GM19467 (cell line): ENCODE measurements around the gene FCRLB.
"Not testable (repeated sequence)": the region's sequence is repeated elsewhere in the genome, so short reads cannot be mapped to it uniquely, and the experiment has no call there.

Experiments
- ATAC-seq: cut with Tn5 transposase; IDR thresholded peaks from one replicate; pipeline ENCODE4 v1.9.1; 2021; ENCODE audit warnings: mild to moderate bottlenecking, moderate library complexity; ENCODE audit not compliant: unreplicated experiment

FCRLB gene, protein sequence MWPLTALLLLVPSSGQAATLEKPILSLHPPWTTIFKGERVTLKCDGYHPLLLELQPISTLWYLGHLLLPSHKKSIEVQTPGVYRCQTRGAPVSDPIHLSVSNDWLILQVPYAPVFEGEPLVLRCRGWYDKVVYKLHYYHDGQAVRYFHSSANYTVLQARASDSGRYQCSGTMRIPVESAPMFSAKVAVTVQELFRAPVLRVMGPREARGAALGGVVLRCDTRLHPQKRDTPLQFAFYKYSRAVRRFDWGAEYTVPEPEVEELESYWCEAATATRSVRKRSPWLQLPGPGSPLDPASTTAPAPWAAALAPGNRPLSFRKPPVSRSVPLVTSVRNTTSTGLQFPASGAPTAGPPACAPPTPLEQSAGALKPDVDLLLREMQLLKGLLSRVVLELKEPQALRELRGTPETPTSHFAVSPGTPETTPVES

DNA sequence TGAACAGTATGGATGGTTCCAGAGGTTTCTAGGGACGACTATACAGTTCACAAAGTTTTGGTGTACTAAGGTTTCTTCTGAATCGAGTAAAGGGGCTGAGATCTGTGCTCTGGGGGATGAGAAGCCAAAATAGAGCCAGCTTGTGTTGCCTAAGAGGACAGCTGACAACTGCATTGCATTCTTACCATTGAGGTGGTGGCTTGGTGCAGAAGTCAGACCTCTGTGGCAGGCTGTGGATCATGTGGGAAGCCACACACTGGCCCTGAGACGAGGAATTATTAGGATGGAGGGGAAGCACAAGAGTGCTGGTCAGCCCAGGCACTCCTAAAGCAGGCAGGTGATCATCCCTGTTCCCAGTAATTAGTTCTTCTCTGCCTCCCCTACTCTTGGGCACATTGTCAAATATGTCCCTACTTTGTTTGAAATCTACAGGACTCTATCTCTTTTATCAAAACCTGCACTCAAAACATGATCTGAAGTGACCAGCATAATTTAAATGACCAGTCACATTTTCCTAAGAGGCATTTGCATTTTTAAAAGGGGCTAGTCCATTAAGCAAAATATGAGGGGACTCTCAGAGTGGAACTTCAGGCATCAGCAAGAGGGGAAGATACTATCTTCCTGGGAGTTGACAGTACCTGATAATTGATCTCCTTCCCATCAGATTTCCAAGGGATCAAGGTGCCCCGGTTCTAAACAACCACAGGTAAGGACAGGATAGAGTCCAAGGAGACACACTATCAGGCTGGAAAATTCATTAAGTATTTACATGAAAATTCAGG is at the start of gene FCRLB:
FCRLB (plus strand) TSS at position 589 of the 782 bp plus-strand sequence. CDS start 1,129 bp downstream, outside the sequence.
- ATAC-seq, result no peak

DNA sequence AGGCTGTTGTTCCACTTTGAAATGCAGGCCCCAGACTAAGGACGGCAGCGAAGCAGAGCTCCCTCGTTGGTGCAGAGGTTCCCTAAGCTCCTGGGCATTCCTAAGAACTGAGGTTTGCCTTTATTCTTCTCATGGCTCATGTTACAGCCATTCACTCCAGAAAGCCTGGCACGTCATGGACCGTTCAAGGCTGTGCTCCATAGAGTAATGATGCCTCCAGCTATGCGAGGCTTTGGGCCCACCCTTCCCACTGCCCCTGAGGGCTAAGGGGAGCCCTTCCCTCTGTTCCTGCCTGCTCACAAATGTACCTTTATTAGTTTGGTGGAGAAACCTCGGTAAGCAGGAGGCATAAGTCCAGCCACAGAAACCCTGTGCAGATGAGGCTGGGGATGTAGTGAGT is 47.9 kb upstream of the FCRLB start:
- not testable (repeated sequence) for ATAC-seq

DNA sequence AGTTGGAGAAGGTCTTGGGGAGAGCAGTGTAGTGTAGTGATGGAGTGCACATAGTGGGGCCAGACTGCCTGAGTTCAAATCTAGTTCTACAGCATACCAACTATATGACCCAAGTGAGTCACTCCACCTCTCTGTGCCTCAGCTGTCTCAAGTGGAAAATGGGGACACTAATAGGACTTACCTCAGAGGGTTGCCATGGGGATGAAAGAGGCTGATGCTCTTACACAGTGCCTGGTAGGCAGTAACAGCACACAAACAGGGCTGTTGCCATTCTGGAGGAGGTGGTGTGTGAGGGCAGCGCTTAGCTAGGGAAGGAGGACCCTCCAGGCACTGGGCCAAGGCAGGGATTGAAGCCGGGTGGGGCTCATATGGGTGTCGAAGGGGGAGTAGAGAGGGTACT is 46.9 kb upstream of the FCRLB start:
- not testable (repeated sequence) for ATAC-seq

DNA sequence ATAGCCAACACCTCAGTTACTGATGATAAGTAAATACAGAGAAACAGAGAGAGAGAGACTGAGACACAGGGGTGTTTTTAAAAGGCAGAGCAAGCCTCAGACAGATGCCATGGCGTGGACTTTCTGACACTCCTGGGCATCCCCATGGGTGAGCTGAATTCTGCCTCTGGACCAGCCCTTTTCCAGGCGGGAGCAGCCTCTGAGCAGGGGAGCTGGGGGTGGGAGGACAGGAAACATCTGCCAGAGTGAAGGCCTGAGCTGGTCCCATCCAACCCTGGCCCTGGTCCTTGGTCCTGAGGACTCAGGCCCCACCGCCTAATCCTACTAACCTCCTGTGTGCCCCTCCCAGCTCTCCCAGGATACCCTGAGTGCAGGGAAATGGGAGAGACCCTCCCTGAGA is 46.4 kb upstream of the FCRLB start:
- ATAC-seq, result not testable (repeated sequence)

DNA sequence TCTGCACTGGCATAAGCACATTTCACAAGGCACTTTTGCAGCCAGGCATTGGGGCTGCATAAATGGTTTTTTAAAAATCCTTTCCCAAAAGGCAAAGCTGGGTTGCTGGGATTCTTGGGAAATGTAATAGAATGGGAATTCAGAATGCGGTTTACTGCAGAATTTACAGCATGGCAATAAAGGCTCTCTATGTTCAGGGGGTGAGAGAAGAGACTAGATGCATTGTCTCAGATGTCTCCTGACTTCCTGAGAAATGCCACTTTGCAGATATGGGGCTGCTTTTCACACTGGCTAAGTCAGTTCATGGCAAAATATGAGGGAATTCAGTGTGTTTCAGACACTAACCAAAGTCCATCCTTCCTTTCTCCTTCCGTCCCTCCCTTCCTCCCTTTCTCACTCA is 44.9 kb upstream of the FCRLB start:
- no peak for ATAC-seq

DNA sequence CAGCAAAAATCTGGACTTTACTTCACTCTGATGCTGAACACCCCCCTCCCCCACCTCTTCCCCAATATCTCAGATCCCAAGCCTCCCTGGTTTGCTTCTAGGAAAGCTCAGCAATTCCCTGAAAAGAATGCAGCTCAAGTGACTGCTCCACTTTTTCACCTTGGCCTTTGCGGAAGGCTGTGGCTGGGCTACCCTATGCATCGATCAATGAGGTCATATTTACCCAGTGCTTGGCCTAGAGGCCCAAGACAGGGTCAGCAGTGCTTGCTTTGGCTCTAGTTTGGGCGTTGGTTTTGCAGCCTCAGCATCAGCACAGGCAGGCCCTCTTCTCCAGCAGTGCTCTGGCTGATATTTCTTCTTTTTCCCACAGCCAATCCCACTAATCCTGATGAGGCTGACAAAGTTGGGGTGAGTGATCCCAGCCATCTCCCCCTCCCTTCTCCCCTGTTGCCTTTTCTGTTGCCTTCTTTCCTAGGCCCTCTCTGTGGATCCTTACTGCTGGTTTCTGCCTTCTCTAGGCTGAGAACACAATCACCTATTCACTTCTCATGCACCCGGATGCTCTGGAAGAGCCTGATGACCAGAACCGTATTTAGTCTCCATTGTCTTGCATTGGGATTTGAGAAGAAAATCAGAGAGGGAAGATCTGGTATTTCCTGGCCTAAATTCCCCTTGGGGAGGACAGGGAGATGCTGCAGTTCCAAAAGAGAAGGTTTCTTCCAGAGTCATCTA is 44.2 kb upstream of the FCRLB start:
- no peak for ATAC-seq

DNA sequence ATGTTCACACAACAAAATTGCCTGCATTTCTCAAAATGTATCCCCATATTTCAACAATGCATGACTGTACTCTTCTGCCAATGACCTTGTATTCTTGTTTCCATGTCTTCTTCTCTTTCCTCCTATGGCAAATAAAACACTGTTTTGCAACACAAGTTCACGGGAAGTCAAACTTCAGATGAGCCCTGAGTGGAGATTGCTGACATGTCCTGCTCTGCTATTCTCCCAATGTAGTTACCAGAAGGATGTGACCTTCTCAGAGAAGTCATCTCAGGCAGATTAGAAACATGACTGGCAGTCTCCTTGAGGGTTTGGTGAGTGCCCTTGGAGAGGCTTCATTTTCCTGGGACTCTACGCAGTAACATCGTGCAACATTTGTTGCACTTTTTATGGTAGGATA is 42.8 kb upstream of the FCRLB start:
- ATAC-seq, result no peak

DNA sequence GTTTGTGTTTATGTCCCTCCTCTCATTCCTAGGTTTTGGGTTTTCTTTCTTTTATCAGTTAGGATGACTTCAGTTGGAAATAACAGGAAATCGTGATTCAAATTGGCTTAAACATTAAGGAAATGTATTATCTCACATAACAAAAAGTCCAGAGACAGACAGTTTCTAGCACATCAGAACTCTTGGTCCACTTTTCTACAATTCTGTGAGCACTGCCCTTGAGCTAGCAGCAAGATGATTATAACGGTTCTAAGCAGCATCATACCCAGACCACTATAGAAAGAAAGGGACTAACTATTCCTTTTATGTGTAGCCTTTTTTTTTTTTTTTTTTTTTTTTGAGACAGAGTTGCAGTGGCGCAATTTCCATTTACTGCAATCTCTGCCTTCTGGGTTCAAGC is 39.5 kb upstream of the FCRLB start:
- no peak for ATAC-seq

DNA sequence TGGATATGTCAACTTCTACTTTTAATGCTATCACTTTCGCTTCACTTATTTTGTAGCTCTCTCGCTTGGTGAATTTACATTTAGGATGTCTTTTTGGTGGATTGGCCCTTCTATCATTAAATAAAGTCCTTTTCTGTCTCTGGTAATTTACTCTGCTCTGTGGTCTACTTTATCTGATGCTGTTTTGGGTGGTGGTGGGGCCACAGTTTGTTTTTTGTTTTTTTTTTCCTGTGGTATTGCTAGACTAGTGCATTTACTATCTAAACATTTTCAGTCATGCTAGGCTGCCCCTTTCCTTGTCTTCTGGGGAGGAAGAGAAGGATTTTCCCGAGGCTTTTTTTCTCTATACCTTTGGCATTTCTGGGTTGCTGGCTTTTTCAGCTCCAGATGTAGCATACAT is 32.4 kb upstream of the FCRLB start:
- ATAC-seq, result no peak

DNA sequence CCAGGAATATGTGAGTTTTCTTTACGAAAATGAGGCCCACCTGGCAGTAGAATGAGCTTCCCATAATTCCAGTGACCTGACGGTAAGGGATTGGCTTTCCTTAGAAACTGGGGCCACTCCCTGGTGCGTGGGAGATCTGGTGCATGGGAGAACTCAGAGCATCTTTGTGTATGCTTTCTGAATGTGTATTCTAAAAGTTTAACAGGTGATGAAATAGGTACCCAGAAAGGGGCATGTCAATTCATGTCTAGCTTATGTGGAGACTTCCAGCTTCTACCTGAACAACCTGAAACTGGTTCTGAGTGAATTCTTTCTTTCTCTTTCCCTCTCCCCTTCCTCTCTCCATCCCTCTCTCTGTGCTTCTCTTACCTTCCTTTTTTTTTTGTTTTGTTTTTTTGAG is 29.5 kb upstream of the FCRLB start:
- ATAC-seq, result no peak

DNA sequence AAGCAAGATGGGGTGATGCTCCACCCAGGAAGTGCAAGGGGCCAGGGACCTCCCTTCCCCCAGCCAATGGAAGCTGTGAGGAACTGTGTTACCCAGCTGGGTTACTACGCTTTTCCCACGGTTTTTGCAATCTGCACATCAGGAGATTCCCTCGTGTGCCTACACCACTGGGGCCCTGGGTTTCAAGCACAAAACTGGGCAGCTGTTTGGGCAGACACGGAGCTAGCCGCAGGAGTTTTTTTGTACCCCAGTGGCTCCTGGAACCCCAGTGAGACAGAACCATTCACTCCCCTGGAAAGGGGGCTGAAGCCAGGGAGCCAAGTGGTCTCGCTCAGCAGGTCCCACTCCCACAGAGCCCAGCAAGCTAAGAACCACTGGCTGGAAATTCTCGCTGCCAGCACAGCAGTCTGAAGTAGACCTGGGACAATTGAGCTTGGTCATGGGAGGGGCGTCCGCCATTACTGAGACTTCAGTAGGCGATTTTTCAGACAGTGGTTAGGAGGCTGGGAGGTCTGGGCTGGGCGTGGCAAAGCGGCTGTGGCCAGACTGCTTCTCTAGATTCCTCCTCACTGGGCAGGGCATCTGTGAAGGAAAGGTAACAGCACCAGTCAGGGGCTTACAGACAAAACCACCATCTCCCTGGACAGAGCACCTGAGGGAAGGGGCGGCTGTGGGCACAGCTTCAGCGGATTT is 28.2 kb upstream of the FCRLB start:
- ATAC-seq, result not testable (repeated sequence)

DNA sequence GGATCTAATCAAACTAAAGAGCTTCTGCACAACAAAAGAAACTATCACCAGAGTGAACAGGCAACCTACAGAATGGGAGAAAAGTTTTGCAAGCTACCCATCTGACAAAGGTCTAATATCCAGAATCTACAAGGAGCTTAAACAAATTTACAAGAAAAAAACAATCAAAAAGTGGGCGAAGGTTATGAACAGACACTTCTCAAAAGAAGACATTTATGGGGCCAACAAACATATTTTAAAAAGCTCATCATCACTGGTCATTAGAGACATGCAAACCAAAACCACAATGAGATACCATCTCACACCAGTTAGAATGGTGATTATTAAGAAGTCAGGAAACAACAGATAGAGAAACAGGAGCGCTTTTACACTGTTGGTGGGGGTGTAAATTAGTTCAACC is 23.0 kb upstream of the FCRLB start:
- not testable (repeated sequence) for ATAC-seq

DNA sequence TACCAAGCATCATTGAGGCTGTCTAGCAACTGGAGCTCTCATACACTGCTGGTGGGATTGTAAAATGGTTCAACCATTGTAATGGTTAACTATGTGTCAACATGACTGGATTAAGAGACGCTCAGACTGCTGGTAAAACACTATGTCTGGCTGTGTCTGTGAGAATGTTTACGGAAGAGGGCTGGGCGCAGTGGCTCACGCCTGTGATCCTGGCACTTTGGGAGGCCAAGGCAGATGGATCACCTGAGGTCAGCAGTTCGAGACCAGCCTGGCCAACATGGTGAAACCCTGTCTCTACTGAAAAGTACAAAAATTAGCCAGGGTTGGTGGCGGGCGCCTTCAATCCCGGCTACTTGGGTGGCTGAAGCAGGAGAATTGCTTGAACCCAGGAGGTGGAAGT is 19.1 kb upstream of the FCRLB start:
- no peak for ATAC-seq

DNA sequence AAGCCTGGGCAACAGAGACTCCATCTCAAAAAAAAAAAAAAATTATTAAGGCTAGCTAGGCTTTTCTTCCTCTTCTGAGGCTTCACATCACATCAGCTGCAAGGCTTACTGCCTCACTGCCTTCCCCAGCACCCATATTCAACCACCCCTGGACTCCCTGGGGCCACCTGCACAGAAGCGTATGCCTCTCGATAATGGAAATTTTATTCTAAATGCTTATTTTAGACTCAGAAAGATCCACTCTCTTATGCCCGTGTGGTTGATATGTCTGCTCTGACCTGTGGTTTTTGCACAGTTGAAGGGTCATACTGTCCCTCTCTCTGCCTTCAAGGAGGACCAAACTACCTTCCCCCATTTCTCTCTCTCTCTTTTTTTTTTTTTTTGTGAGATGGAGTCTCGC is 15.8 kb upstream of the FCRLB start:
- peak; percentile 37 for ATAC-seq

DNA sequence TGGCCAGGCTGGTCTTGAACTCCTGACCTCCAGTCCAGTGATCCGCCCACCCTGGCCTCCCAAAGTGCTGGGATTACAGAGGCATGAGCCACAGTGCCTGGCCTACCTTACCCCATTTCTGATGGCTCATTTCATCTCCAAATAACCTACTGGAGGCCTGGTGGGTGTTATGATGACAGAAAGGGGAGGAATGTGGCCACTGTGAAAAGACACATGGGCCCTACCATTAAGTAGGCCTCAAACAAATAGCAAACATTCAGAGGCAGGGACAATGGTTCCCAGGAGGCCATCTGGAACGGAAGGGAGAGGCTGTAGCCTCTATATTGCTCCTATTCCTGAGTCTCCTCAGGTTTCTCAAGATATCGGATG is 15.2 kb upstream of the FCRLB start:
- ATAC-seq, result no peak

DNA sequence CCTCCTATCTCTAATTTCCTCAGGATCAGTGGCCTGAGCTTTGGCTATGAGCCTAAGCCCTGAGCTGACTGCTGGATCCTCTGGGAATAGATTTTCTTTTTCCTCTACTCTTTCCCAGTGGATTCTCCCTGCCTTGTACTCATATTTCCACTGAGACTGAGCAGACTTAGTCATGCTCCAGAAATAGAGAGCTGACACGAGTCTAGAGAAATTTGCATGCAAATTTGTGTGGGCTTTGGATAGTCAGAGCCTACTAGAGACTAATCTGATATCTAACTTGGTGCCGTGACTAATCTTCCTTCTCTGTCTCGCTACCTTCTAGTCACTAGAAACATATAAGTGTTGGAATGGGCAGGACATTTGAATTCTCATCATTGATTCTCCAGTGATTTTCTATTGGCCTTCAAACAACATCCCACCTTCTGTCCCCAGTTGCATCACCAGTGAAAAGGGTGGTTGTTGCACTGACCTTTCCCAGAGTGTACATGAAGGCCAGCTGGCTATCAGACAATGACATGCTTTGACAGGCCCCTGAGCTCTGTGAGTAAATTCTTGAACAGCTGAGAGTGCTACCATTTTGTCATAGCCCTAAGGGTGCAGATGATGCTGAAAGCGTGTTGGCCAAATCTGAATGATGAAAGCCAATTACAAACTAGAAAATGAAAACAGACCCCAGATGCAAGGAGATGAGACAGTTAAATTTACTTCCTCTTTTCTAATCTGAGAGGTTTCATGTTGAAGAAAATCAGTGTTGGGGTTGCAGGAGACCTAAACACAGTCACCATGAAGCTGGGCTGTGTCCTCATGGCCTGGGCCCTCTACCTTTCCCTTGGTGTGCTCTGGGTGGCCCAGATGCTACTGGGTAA is 14.6 kb upstream of the FCRLB start, which contains the start of gene FCRLA:
FCRLA (plus strand) TSS at position 748 of the 866 bp plus-strand sequence; CDS start at position 784, 36 bp downstream.
- peak; percentile 54 for ATAC-seq

DNA sequence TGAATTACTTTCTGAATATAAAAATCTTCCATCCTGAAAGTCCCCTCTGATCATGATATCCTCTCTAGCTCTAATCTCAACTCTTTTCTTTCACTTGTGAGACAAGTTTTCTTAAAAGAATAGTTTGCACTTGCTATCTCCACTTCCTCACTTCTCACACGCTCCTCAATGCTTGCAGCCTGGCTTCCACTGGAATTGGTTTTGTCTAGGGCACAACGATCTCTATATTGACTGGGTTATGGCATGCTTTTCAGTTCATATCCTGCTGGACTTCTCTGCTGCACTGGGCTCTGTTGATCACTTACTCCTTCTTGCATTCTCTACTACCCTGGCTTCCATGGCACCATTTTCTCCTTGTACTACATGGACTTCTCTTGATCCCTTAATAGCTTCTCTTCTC is 13.8 kb upstream of the FCRLB start:
- ATAC-seq, result no peak

DNA sequence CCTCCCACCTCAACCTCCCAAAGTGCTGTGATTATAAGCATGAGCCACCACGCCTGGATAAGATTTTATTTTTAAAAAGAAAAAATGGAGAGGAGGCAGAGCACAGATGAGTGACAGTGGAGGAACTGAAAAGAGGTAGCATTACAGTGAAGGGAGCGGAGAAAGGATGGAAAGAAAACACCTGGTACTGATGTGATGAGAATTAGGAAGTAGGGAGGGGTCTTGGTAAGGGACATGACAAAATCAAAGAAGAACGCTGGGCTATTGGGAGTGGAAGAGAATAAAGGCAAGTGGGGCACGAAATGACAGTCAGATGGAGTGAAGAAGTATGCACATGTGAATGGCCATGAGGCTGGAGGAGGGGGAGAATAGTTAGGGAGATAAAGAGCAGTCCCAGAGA is 12.0 kb upstream of the FCRLB start:
- ATAC-seq, result no peak

DNA sequence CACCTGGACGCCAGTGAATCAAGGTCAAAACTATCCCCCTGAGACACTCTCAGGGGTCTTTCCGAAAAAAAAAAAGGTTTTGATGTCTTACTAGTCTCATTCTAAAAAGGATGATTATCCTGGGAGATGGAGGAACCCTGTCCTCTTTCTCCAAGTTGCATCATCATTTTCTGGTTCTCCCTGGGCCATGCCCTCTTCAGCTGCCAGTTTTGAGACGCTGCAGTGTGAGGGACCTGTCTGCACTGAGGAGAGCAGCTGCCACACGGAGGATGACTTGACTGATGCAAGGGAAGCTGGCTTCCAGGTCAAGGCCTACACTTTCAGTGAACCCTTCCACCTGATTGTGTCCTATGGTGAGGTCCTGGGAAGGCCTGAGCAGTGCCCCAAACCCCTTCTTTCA is 10.8 kb upstream of the FCRLB start:
- no peak for ATAC-seq
